ENCODE data around the gene MSANTD4.
"Not testable (repeated sequence)": the region's sequence is repeated elsewhere in the genome, so short reads cannot be mapped to it uniquely, and the experiment has no call there.

Gene MSANTD4

DNA sequence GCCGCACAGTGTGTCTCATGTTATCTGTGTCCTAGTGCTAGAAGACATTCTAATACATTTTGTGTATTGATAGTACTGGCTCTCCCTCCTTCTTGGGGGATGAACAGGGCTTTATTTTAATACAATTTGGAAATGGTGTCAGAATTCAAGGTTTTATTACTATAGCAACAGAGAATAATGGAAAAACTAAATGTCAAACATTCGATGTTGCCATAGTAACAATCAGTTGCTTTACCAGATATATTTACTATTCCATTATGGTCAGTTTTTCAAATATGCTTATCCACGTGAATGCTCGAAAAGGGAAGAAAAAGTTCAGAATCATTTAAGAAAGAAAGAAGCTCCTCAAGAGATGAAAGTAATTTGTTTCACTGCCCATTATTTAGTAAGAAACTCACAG lies 8.6 kb upstream of the MSANTD4 start:
- H3K4me3 Mint-ChIP-seq: no peak overlapping the region
- peaks cover 63% of the 10 kb centered on the region for H3K27me3 Mint-ChIP-seq
- H3K27ac Mint-ChIP-seq: no peak overlapping the region
- DNase-seq: no peak
- peaks cover 12 to 13% of the 10 kb centered on the region in 2 donors for H3K9me3 Mint-ChIP-seq
- no peaks in the 10 kb centered on the region for H3K4me1 Mint-ChIP-seq
- ATAC-seq: no peak

DNA sequence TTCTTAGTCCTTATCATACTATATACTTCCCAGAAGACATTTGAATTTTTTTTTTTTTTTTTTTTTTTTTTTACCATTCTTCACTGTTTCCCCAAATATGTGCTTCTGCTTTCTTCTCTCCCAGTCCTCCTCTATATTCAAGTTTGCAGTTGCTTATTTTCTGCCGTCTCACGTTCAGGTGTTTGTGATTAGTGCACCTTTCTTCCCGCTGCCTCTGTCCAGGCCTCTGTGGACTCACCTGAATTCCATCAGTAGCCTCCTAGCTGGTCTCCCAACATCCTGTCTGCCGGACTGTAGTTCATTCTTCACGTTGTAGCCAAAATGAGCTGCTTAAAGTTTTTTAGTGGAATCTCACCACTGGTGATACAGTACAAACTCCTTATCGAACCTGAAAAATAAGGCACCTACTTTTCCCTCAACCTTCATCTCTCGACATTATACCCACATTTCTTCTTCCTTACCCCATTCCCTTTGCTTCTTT lies 795 bp upstream of the MSANTD4 start:
- DNase-seq: peak in 1 of 2 donors; percentile 6
- H3K4me1 Mint-ChIP-seq: peaks cover 43% of the 10 kb centered on the region
- H3K27ac Mint-ChIP-seq: peak overlapping the region; percentile 13 to 88
- peaks cover 11 to 18% of the 10 kb centered on the region in 2 donors for H3K9me3 Mint-ChIP-seq
- peak overlapping the region; percentile 84 to 93 for H3K4me3 Mint-ChIP-seq
- H3K27me3 Mint-ChIP-seq: peaks cover 11% of the 10 kb centered on the region
- ATAC-seq: no peak

DNA sequence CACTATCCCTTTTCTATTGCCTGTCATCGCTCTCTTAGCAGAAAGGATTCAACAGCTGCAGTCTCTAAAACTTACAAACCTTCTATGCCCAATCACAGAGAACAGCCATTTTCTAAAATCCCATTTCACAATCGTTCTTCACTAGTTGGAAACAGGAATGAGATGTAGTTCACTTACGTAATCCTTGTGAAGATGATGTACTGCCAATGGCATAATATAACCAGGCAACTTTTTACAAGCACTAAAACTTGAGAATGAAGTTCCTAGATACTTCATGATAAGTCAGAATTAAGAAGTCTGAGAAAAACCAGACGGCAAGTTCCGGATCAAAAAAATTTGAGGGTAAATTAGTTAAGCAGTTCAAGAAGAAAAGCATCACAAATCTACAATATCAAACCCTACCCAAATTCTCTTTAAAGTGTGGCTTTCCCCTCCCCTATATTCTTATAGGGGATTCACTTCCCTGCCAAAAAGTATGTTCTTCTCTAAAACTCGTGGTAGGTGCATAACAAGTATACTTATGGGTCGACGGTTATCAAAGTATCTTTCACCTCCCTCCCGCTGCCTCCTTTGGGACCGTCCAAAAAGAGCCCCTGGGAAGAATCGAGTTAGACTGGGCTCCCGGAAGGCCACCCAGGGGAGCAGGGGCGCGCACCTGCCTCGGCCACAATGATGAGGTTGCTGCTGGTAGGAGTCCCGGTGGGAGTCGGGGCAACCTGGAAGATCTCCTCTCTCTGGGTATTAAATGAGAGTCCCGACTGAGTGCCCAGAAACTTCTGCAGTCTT lies 666 bp downstream of the MSANTD4 start:
- Mint-ChIP-seq H3K9me3 (peaks cover 0 to 8% of the 10 kb centered on the region in 2 donors), H3K27me3 (no peaks in the 10 kb centered on the region), H3K4me1 (peaks cover 49% of the 10 kb centered on the region), H3K27ac (peak overlapping the region; percentile 87 to 96), H3K4me3 (peak overlapping the region; percentile 84 to 93)
- ATAC-seq (peak; percentile 4), DNase-seq (no peak)

DNA sequence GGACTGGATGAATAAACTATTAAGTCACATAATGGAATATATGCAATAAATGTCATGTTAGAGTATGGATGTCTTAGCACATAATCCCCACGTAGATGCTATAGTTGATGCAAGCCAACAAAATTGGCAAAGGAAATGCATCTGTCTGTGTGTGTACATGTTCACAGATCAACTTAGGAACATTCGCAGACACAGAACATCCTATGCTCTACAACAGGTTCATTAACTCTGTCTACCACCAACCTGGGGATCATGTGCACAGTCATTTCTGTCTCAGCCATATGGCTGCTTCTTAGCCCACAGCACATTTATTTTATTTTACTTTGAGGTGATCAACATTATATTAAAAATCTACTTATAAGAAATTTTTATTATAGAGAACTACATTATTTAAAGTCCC lies 4.9 kb downstream of the MSANTD4 start:
- DNase-seq (no peak), ATAC-seq (no peak)
- no peaks in the 10 kb centered on the region for H3K27me3 Mint-ChIP-seq
- peaks cover 59% of the 10 kb centered on the region for H3K4me1 Mint-ChIP-seq
- no peaks in the 10 kb centered on the region for H3K9me3 Mint-ChIP-seq
- H3K27ac Mint-ChIP-seq: no peak overlapping the region
- H3K4me3 Mint-ChIP-seq: no peak overlapping the region

DNA sequence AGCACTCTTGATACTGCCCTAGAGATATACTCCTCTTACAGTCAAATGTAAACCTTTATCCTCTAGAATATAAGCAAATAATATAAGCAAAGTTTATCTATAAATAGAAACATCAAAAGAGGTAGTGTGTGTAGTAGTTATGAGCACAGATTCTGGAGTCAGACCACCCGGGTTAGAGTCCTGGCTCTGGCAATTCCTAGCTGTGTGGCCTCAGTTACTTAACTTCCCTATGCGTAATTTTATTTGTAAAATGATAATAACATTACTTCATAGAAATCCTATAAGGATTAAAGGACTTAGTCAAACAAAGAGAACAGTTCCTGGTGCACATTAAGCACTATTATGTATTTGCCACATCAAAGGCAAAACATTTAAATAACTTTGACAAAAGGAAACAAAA lies 7.0 kb downstream of the MSANTD4 start:
- no peak overlapping the region for H3K4me3 Mint-ChIP-seq
- H3K4me1 Mint-ChIP-seq: peaks cover 57% of the 10 kb centered on the region
- no peak overlapping the region for H3K27ac Mint-ChIP-seq
- no peak for DNase-seq
- H3K27me3 Mint-ChIP-seq: no peaks in the 10 kb centered on the region
- H3K9me3 Mint-ChIP-seq: peaks cover 0 to 4% of the 10 kb centered on the region in 2 donors
- no peak for ATAC-seq

DNA sequence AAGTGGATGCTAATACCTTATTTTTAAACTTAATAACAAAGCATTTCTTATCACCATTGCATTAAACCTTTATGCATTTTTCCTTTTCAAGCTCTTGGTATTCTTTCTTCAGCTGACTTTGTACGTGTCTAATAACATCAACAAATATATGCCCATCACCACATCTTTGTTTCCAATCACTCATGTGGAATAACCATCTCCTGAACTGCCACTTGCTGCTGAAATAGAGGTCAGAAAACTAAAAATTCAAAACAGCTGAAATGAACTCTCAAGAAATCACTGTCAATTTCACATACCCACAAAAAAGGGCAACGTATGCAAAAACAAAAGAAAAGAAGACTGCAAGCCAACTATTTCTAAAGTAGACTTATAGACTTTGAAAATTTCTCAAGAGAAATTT lies 7.4 kb downstream of the MSANTD4 start:
- no peak for ATAC-seq
- peaks cover 3 to 4% of the 10 kb centered on the region in 2 donors for H3K9me3 Mint-ChIP-seq
- no peak for DNase-seq
- no peaks in the 10 kb centered on the region for H3K27me3 Mint-ChIP-seq
- peaks cover 56% of the 10 kb centered on the region for H3K4me1 Mint-ChIP-seq
- H3K4me3 Mint-ChIP-seq: no peak overlapping the region
- no peak overlapping the region for H3K27ac Mint-ChIP-seq

DNA sequence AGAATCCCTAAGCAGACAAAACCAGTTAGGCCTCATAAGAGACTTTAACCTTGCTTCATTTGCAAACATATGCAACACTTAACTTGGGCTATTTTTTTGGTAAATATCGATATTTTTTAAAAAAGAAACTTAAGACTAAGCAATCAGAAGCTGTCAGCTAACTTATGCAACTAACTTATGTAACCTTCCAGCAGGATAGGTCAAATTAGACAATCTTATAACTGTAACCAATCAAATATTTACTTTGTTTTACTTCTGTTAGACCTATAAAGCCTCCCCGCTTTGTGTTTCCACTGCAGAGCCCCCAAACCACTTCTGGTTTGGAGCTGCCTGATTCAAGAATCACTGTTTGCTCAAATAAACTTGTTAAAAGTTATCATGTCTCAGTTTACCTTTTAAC lies 8.0 kb downstream of the MSANTD4 start:
- no peak overlapping the region for H3K4me3 Mint-ChIP-seq
- peak overlapping the region in 1 of 2 donors; percentile 33 for H3K27ac Mint-ChIP-seq
- H3K9me3 Mint-ChIP-seq: peaks cover 4 to 6% of the 10 kb centered on the region in 2 donors
- no peaks in the 10 kb centered on the region for H3K27me3 Mint-ChIP-seq
- ATAC-seq (no peak), DNase-seq (no peak)
- H3K4me1 Mint-ChIP-seq: peaks cover 53% of the 10 kb centered on the region

DNA sequence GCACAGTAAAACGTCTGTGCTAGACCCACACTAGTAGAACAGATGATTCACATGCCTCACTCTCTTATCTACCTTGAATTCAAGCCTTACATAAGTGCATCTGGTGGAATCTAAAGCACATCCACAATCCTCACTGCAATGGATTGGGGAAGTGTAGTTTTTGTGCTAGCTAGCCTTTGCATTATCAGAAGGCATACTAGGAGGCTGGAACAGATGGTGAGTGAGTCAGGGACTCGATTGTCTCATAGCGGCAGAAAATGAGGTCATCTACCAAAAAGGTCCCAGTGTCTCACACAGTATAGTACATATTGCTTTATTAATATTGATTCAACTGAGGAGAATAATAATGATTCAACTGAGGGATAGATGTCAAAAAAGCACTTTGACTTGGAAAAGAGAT lies 9.3 kb downstream of the MSANTD4 start:
- no peak for DNase-seq
- peaks cover 44% of the 10 kb centered on the region for H3K4me1 Mint-ChIP-seq
- H3K27ac Mint-ChIP-seq: no peak overlapping the region

DNA sequence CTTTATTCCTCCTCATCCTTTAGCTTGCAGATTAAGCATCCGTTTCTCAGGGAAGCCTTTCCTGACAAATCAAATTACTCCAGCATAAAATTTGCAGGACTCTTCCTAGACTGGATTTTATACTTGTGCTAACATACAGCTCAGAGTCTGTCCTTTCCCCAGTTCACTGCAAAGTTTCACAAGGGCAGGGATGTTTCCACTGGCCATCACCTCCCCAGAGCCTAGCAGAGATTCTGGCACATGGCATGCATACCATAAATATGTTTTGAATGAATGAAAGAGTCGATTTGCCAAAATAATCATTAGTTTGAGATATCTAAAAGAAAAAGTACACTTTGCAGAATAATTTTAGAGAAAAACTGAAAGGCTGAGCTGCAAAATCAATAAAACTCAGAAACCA lies 10.6 kb downstream of the MSANTD4 start:
- DNase-seq (no peak), ATAC-seq (no peak)
- Mint-ChIP-seq H3K9me3 (peaks cover 4 to 6% of the 10 kb centered on the region in 2 donors), H3K27ac (no peak overlapping the region), H3K4me3 (no peak overlapping the region), H3K27me3 (no peaks in the 10 kb centered on the region), H3K4me1 (peaks cover 39% of the 10 kb centered on the region)

More for the DNA sequence above, 9.3 kb downstream of the MSANTD4 start:
- Mint-ChIP-seq H3K27me3 (no peaks in the 10 kb centered on the region), H3K4me3 (no peak overlapping the region), H3K9me3 (peaks cover 4 to 6% of the 10 kb centered on the region in 2 donors)
- no peak for ATAC-seq

DNA sequence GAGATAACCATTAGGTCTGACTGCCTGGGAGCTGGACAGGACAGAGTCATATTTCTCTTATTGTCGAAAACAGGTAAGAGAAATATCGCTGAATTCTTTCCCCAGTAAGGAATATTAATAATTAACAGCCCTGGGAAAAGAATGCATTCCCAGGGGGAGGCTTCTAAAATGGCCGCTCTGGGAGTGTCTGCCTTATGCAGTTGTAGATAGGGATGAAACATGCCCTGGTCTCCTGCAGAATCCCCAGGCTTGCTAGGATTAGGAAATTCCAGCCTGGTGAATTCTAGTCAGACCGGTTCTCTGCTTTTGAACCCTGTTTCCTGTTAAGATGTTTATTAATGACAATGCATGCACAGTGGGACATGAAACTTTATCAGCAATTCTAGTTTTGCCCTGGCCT lies 18.9 kb downstream of the MSANTD4 start:
- H3K27me3 Mint-ChIP-seq, H3K4me1 Mint-ChIP-seq: not testable (repeated sequence)
- peaks cover 19 to 25% of the 10 kb centered on the region in 2 donors for H3K9me3 Mint-ChIP-seq

DNA sequence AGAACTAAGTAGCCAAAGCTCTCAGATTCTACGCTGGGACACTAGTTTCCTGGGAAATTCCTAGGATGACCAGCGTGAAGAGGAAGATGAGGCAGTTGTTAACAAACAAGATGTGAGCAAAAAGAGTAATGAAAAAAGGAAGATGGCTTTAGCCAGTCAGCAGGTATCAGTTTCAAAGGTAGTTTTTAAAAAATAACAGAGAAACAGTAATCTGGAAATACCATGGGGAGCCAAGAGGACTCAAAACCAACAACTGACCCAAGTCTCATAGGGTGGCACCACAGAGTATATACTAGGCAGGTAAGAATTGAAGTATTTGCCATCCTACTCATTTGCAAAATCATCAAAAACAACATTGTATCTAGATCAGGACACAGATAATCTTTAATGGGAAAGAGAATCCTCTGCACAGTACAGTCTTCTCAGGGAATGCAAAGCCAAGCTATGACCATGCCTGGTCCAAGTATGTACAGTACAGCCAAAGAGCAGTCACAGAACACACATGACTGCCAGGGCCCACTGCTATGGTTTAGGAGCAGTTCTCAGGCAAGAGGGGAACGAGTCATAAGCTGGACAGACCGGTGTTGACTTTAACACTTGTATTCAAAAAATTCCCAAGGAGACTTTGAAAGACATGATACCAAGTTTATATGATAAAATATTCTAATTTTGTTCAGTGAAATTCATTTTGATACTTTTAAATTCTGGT lies 20.6 kb downstream of the MSANTD4 start:
- ATAC-seq: no peak
- no peak for DNase-seq
- no peaks in the 10 kb centered on the region for H3K4me1 Mint-ChIP-seq
- no peak overlapping the region for H3K27ac Mint-ChIP-seq
- H3K27me3 Mint-ChIP-seq: no peaks in the 10 kb centered on the region
- no peak overlapping the region for H3K4me3 Mint-ChIP-seq
- H3K9me3 Mint-ChIP-seq: peaks cover 27 to 34% of the 10 kb centered on the region in 2 donors

More for the DNA sequence above, 18.9 kb downstream of the MSANTD4 start:
- not testable (repeated sequence) for H3K4me3 Mint-ChIP-seq, ATAC-seq, DNase-seq, H3K27ac Mint-ChIP-seq

DNA sequence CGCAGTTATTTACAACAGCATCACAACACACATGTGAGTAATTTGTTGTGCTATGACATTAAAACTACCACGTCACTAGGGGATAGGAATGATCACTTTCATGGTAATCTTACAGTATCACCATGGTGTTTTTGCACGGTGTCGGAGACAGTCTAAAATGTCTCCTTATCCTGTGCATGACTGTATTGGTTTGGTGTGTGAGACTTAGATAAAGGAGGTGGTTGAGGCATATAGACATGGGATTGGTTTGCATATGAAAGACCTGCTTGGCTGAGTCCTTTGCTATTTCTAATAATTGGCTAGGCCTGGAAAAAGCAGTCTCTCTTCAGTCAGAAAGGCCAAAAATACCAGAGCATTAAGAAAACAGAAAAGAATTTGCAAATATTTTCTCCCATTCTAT lies 30.2 kb downstream of the MSANTD4 start:
- ATAC-seq (no peak), DNase-seq (no peak)
- Mint-ChIP-seq H3K4me3 (no peak overlapping the region), H3K27me3 (no peaks in the 10 kb centered on the region), H3K9me3 (peaks cover 16 to 30% of the 10 kb centered on the region in 2 donors), H3K27ac (peak overlapping the region in 1 of 2 donors; percentile 9), H3K4me1 (no peaks in the 10 kb centered on the region)

DNA sequence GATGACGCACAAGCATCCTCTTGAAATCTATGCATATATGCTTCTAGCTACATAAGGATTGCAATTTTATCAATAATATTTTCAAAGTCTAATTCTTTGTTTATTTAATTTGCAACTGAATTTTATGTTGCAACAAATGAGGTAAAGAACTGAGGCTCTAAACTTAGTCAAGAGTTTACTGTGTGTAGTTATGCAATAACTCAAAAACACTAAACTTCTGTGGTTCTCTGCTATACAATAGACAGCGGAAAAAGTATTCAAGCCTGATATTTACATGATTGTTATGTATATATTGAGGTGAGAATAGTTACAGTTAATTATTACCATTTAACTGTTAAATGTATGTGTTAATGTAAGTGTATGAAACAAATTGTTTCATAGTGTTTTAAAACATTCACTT lies 32.9 kb downstream of the MSANTD4 start:
- Mint-ChIP-seq H3K4me1 (no peaks in the 10 kb centered on the region), H3K4me3 (no peak overlapping the region), H3K27ac (no peak overlapping the region), H3K9me3 (peaks cover 12 to 24% of the 10 kb centered on the region in 2 donors), H3K27me3 (no peaks in the 10 kb centered on the region)
- ATAC-seq (no peak), DNase-seq (no peak)

DNA sequence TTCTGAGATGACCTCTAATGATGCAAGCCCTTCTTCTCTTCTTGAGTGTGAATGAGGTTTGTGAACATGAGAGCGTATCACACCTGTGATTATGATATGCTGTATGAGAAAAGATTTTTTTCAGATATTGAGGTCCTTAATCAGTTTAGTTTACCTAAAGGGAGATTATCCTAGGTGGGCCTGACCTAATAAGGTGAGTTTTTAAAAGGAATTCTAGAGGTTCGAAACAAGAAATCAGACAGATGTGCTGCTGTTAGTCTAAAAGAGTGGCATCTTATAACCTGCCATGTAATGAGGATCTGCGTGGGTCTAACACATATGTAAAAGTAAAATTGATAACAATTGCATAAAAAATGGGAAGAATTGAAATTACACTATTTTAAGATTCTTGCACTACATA lies 33.8 kb downstream of the MSANTD4 start:
- Mint-ChIP-seq H3K4me1 (no peaks in the 10 kb centered on the region), H3K27me3 (no peaks in the 10 kb centered on the region), H3K4me3 (no peak overlapping the region), H3K27ac (no peak overlapping the region), H3K9me3 (peaks cover 5 to 15% of the 10 kb centered on the region in 2 donors)
- ATAC-seq (no peak), DNase-seq (no peak)

DNA sequence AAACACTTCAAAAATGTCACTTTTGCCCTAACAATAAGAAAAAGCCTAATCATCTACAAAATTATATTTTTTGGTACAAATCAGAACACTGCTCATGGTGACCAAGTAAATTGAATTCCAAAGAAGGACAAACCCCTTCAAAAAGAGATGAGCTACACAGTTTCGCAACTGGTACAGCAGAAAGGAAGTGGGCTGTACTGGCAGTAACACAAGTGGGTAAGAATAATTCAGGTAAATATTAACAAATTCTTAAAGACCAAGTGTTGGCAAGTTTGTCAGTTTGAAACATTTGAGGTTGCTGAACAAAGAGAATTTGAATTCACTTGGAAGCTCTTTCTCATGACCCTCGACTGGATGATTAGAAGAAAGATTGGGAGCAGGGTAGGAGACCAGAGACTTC lies 35.5 kb downstream of the MSANTD4 start:
- Mint-ChIP-seq H3K9me3 (peaks cover 0 to 2% of the 10 kb centered on the region in 2 donors), H3K27ac (no peak overlapping the region), H3K4me1 (no peaks in the 10 kb centered on the region), H3K4me3 (no peak overlapping the region), H3K27me3 (no peaks in the 10 kb centered on the region)
- DNase-seq (no peak), ATAC-seq (no peak)
